PC-3 (cell line): Measurements from ENCODE around the gene RAB3IP. TPM values are rescaled to one million over a fixed set of nuclear protein-coding genes. Genes with fewer than 3 reads are reported as not detected.
A peak's percentile ranks its signal among the peaks of the same experiment; 100 is the strongest.

Source experiments
- ATAC-seq: fragments of 200-7000 bp; cut with Tn5 transposase; 2 replicates; pipeline ENCODE4 v1.9.1; 2020; ENCODE audit warnings: mild to moderate bottlenecking, moderate library complexity
- BruUV-seq: library from RNA; stranded (reverse); fragments of 400-500 nt; replicated peaks from 2 replicates; lab custom pipeline; 2021; lab: Mats Ljungman, UMichigan
- CTCF ChIA-PET: fragments of 300-600 bp; sonication (Branson Sonifier 250); formaldehyde crosslinking; loops from one replicate; lab custom pipeline; 2022; ENCODE audit warnings: antibody characterized with exemption; lab: Charles Lee
- POLR2A ChIA-PET: fragments of 300-600 bp; sonication (Branson Sonifier 250); formaldehyde crosslinking; loops from one replicate; lab custom pipeline; 2022; ENCODE audit warnings: antibody characterized with exemption; ENCODE audit not compliant: unreplicated experiment; lab: Charles Lee
- DNase-seq: peaks from one replicate; pipeline ENCODE4 v3.0.0-alpha.2; 2015
- H2AFZ ChIP-seq: fragments of 300-600 bp; sonication (generic); 2 replicates; pipeline ENCODE4 v1.6.0; 2016; ENCODE audit warnings: antibody characterized with exemption, low read length
- H3F3A ChIP-seq: fragments of 300-600 bp; sonication (generic); one replicate; pipeline ENCODE4 v1.6.0; 2017; ENCODE audit warnings: antibody characterized with exemption, low read length, control low read depth, mild to moderate bottlenecking; ENCODE audit not compliant: unreplicated experiment
- H3K27ac ChIP-seq: fragments of 300-600 bp; sonication (generic); 2 replicates; pipeline ENCODE4 v1.5.1; 2016; ENCODE audit warnings: mild to moderate bottlenecking, low read length
- H3K27me3 ChIP-seq: fragments of 300-600 bp; sonication (generic); 2 replicates; pipeline ENCODE4 v1.6.1; 2016; ENCODE audit warnings: low read length, mixed read lengths
- H3K36me3 ChIP-seq: fragments of 300-600 bp; sonication (generic); 2 replicates; pipeline ENCODE4 v1.6.1; 2016; ENCODE audit warnings: low read depth, mixed run types, low read length, mixed read lengths
- H3K4me1 ChIP-seq: fragments of 300-600 bp; sonication (generic); 2 replicates; pipeline ENCODE4 v1.5.1; 2016; ENCODE audit warnings: low read length; ENCODE audit not compliant: insufficient read depth
- H3K4me2 ChIP-seq: fragments of 300-600 bp; sonication (generic); 2 replicates; pipeline ENCODE4 v1.6.0; 2016; ENCODE audit warnings: low read length
- H3K4me3 ChIP-seq: fragments of 300-600 bp; sonication (generic); 2 replicates; pipeline ENCODE4 v1.5.1; 2016; ENCODE audit warnings: mild to moderate bottlenecking, low read length, mixed read lengths
- H3K79me2 ChIP-seq: fragments of 300-600 bp; sonication (generic); 2 replicates; pipeline ENCODE4 v1.6.1; 2017; ENCODE audit warnings: low read length, mixed read lengths
- H3K9ac ChIP-seq: fragments of 300-600 bp; sonication (generic); 2 replicates; pipeline ENCODE4 v1.6.0; 2016; ENCODE audit warnings: mild to moderate bottlenecking, low read length
- H3K9me2 ChIP-seq: fragments of 300-600 bp; sonication (generic); replicated peaks from 2 replicates; pipeline ENCODE4 v1.6.1; 2016; ENCODE audit warnings: mixed run types, low read length, mixed read lengths
- H3K9me3 ChIP-seq: fragments of 300-600 bp; sonication (generic); 2 replicates; pipeline ENCODE4 v1.6.1; 2016; ENCODE audit warnings: low read length, mixed read lengths
- H4K20me1 ChIP-seq: fragments of 300-600 bp; sonication (generic); 2 replicates; pipeline ENCODE4 v1.6.1; 2016; ENCODE audit warnings: low read length, mixed read lengths
- EZH2 ChIP-seq: fragments of 300-600 bp; sonication (generic); IDR thresholded peaks from one replicate; pipeline ENCODE4 v1.6.1; 2017; ENCODE audit warnings: antibody characterized with exemption, mild to moderate bottlenecking, low read length; ENCODE audit not compliant: unreplicated experiment
- EZH2phosphoT487 ChIP-seq: fragments of 300-600 bp; sonication (generic); IDR thresholded peaks from 2 replicates; pipeline ENCODE4 v1.6.1; 2018; ENCODE audit warnings: mild to moderate bottlenecking, antibody characterized with exemption, low read length, borderline replicate concordance
- intact Hi-C: fragments of 100-400 bp; cut with micrococcal nuclease; formaldehyde crosslinking; loops from 2 replicates; pipeline ENCODE4 v1.9.0; 2023
- total RNA-seq: library from RNA; depleted of rRNA; stranded (reverse); fragments of >200 nt; gene quantifications from 2 replicates; pipeline ENCODE4 v1.2.3, GENCODE V29; 2014
- TF ChIP-seq, protein P1 (sequence below): fragments of 300-600 bp; sonication (generic); conservative IDR thresholded peaks from 2 replicates; pipeline ENCODE4 v1.5.1; 2017; ENCODE audit warnings: antibody characterized with exemption, low read depth, mild to moderate bottlenecking, low read length

The RAB3IP gene
- total RNA-seq, 1 experiment from 2014 or later: 28.6 TPM

DNA sequence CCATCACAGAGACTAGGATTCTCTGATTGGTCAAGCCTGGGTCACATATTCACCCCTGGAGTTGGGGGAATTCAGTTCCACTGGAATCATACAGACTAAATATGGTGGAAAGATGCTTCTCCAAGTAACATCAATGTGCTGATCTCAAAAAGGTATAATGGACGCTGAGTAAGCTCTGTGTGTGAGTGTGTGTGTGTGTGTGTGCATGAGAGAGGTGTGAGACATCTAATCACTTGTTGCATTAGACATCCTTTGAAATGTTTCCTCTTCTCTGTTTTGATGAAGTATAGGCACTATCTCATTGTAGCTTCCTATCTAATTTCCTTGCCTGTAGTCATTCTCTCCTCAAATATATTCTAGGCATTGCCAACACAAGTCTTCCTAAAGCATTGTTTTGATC, 5.0 kb upstream of the RAB3IP start:
- Histone ChIP-seq H3K27ac (no peak overlapping the region), H3K9me3 (no peaks in the 10 kb centered on the region), H4K20me1 (no peaks in the 10 kb centered on the region), H3K79me2 (no peaks in the 10 kb centered on the region), H3K4me1 (peaks cover 15% of the 10 kb centered on the region), H2AFZ (no peak overlapping the region), H3K36me3 (no peaks in the 10 kb centered on the region), H3K4me2 (no peak overlapping the region), H3K27me3 (no peaks in the 10 kb centered on the region), H3K9ac (no peak overlapping the region), H3F3A (no peaks in the 10 kb centered on the region), H3K4me3 (no peak overlapping the region), H3K9me2 (no peaks in the 10 kb centered on the region)
- ChIA-PET POLR2A (no interaction called here), CTCF (no interaction called here)
- BruUV-seq: no TSS peak
- DNase-seq (no peak), ATAC-seq (no peak)
- intact Hi-C loops: no loop called here
- no peak for TF ChIP-seq EZH2phosphoT487
- no peak for TF ChIP-seq EZH2
- TF ChIP-seq, protein P1, sequence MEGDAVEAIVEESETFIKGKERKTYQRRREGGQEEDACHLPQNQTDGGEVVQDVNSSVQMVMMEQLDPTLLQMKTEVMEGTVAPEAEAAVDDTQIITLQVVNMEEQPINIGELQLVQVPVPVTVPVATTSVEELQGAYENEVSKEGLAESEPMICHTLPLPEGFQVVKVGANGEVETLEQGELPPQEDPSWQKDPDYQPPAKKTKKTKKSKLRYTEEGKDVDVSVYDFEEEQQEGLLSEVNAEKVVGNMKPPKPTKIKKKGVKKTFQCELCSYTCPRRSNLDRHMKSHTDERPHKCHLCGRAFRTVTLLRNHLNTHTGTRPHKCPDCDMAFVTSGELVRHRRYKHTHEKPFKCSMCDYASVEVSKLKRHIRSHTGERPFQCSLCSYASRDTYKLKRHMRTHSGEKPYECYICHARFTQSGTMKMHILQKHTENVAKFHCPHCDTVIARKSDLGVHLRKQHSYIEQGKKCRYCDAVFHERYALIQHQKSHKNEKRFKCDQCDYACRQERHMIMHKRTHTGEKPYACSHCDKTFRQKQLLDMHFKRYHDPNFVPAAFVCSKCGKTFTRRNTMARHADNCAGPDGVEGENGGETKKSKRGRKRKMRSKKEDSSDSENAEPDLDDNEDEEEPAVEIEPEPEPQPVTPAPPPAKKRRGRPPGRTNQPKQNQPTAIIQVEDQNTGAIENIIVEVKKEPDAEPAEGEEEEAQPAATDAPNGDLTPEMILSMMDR: no peak

DNA sequence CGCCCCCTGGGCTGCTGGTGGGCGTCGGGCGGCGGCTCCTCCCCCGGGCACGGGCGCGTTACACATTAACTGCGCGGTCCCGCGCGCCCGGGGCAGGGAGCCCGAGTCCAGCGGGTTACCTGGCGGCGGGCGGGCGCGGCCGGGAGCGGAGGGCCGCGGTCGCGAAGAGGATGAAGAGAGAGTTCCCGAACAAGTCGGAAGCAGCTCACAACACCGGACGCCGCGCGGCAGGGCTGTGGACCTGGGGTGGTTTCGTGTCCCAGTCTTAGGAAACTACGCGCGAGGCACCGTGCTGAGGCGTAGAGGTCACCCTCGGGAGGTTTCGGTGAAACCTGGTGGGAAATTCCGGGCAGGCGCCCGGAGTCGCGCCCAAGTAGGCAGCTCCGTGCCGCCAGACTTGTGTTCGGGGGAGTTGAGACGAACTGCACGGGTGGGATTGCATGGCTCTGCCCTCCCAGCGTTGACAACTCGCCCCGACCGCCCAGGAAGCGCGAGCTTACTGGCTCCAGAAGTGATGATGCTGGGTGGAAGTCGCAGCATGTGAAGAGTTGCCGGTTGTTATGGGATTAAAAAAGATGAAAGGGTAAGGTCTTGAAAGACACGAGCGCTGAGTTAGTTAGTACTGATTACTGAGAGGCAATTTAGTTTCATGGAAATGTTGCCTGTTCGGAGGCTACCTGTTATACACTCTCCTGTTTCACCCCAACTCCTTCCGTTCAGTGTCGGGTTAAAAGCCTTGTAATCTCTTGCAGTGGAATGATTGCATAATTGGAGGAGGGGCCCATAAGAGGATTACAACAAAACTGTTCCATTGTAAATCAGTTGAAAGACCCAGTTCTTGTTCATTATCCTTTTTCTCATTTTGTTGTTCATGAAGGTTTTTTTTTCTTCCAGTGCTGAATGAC, 879 bp downstream of the RAB3IP start:
- TF ChIP-seq, protein P1: no peak
- TF ChIP-seq EZH2 (no peak), EZH2phosphoT487 (no peak)
- peaks cover 8% of the 10 kb centered on the region; the same call in 1 of the 2 replicates for H4K20me1 ChIP-seq
- H3K36me3 ChIP-seq: no peaks in the 10 kb centered on the region
- DNase-seq (peak; percentile 51), ATAC-seq (peak; percentile 37)
- peaks cover 37% of the 10 kb centered on the region for H3K79me2 ChIP-seq
- no peaks in the 10 kb centered on the region for H3K9me2 ChIP-seq
- peak overlapping the region; percentile 78 for H3K4me2 ChIP-seq
- H3K27me3 ChIP-seq: no peaks in the 10 kb centered on the region
- intact Hi-C loops: loop anchor here (2.0 to 5.0 kb wide), 2 partner anchors 51 to 72 kb away; no protein-coding TSS in a partner anchor
- peak overlapping the region; percentile 83 for H2AFZ ChIP-seq
- no peaks in the 10 kb centered on the region for H3K9me3 ChIP-seq
- CTCF ChIA-PET: interaction anchor here (0.7 kb wide), 1 partner anchor 75 kb away, joined by 5 read pairs; no protein-coding TSS in a partner anchor
- BruUV-seq: TSS peak; percentile 32
- no peaks in the 10 kb centered on the region for H3F3A ChIP-seq
- peak overlapping the region; percentile 87 for H3K4me3 ChIP-seq
- peaks cover 19% of the 10 kb centered on the region for H3K4me1 ChIP-seq
- POLR2A ChIA-PET: interaction anchor here (0.5 to 0.7 kb wide), 2 partner anchors 40 to 139 kb away, joined by 3 read pairs; no protein-coding TSS in a partner anchor
- H3K9ac ChIP-seq: peak overlapping the region; percentile 63
- peak overlapping the region; percentile 21 for H3K27ac ChIP-seq

DNA sequence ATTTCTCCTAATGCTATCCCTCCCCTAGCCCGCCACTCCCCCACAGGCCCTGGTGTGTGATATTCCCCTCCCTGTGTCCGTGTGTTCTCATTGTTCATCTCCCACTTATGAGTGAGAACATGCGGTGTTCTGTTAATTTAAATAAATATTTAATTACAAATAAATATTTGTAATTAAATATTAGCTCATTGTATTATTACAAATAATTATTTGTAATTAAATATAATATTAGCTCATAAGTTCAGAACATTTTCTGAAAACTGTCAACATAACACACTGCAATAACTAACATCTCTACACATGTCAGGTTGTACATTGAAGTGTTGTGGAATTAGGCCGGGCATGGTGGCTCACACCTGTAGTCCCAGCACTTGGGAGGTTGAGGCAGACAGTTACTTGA, 5.4 kb downstream of the RAB3IP start:
- Histone ChIP-seq H3K27ac (no peak overlapping the region), H3K36me3 (no peaks in the 10 kb centered on the region; the same call in 1 of the 2 replicates), H3K9ac (no peak overlapping the region), H4K20me1 (peaks cover 8% of the 10 kb centered on the region; the same call in 1 of the 2 replicates), H3F3A (no peaks in the 10 kb centered on the region), H3K4me2 (no peak overlapping the region), H2AFZ (no peak overlapping the region), H3K9me3 (no peaks in the 10 kb centered on the region), H3K9me2 (no peaks in the 10 kb centered on the region), H3K4me1 (peaks cover 13% of the 10 kb centered on the region), H3K79me2 (peaks cover 37% of the 10 kb centered on the region), H3K4me3 (no peak overlapping the region), H3K27me3 (no peaks in the 10 kb centered on the region)
- no peak for ATAC-seq
- BruUV-seq: no TSS peak
- DNase-seq: no peak
- ChIA-PET POLR2A (no interaction called here), CTCF (no interaction called here)
- TF ChIP-seq EZH2phosphoT487: no peak
- TF ChIP-seq EZH2: no peak
- TF ChIP-seq, protein P1: no peak
- intact Hi-C loops: no loop called here
